Kidney capillary endothelial cell (primary cell): Measurements from ENCODE around the gene CLEC2B.
A peak's percentile ranks its signal among the peaks of the same experiment; 100 is the strongest.
"Not testable (repeated sequence)": the region's sequence is repeated elsewhere in the genome, so short reads cannot be mapped to it uniquely, and the experiment has no call there.

Source experiments
- DNase-seq: peaks from one replicate; pipeline ENCODE4 v3.0.0-alpha.2; 2018; ENCODE audit warnings: low spot score

The CLEC2B gene

GRCh38 chr12:9869307-9870161, at the start of gene CLEC2B:
Gene CLEC2B (minus strand): TSS chr12:9869354.
- DNase-seq = peak; percentile 87

GRCh38 chr12:9911708-9912107, 42.6 kb upstream of the CLEC2B start:
- no peak for DNase-seq

GRCh38 chr12:9910716-9911421, 41.7 kb upstream of the CLEC2B start:
- no peak for DNase-seq

- no peak for DNase-seq
These were observed 40.6 kb upstream of the CLEC2B start for GRCh38 chr12:9909724-9910123.

- no peak for DNase-seq
These were observed 39.2 kb upstream of the CLEC2B start for GRCh38 chr12:9908350-9908749.

- no peak for DNase-seq
These were observed 38.6 kb upstream of the CLEC2B start for GRCh38 chr12:9907769-9908168.

- no peak for DNase-seq
These were observed 37.7 kb upstream of the CLEC2B start for GRCh38 chr12:9906873-9907272.

GRCh38 chr12:9902539-9903228, 33.5 kb upstream of the CLEC2B start:
- DNase-seq = no peak

- DNase-seq = no peak
These were observed 31.8 kb upstream of the CLEC2B start for GRCh38 chr12:9900930-9901329.

GRCh38 chr12:9899209-9899608, 30.1 kb upstream of the CLEC2B start:
- DNase-seq = no peak

- no peak for DNase-seq
These were observed 28.4 kb upstream of the CLEC2B start for GRCh38 chr12:9897535-9897934.

GRCh38 chr12:9895215-9895971, 26.2 kb upstream of the CLEC2B start:
- no peak for DNase-seq

- DNase-seq = no peak
These were observed 19.6 kb upstream of the CLEC2B start for GRCh38 chr12:9888665-9889273.

- DNase-seq = no peak
These were observed 14.0 kb upstream of the CLEC2B start for GRCh38 chr12:9883175-9883574.

GRCh38 chr12:9881988-9882387, 12.8 kb upstream of the CLEC2B start:
- no peak for DNase-seq

- DNase-seq = no peak
These were observed 12.1 kb upstream of the CLEC2B start, which contains the start of gene KLRF2 for GRCh38 chr12:9881246-9881645. Gene KLRF2 (plus strand): TSS chr12:9881489. CDS start chr12:9881596, 107 bp downstream.

- no peak for DNase-seq
These were observed 11.5 kb upstream of the CLEC2B start for GRCh38 chr12:9880532-9881078.

GRCh38 chr12:9876120-9876519, 7.0 kb upstream of the CLEC2B start:
- DNase-seq = not testable (repeated sequence)

- no peak for DNase-seq
These were observed 3.6 kb upstream of the CLEC2B start for GRCh38 chr12:9872742-9873141.

GRCh38 chr12:9872162-9872561, 3.0 kb upstream of the CLEC2B start:
- DNase-seq = no peak

GRCh38 chr12:9870286-9870866, 1.2 kb upstream of the CLEC2B start:
- DNase-seq = peak; percentile 20
